ENCODE results near the gene ARMH3. TPM values are rescaled to one million over a fixed set of nuclear protein-coding genes. Genes with fewer than 3 reads are reported as not detected.
A peak's percentile ranks its signal among the peaks of the same experiment; 100 is the strongest.

The ARMH3 gene
- total RNA-seq, 1 experiment from 2014 or later: 17.1 TPM

GRCh38 chr10:101818119-101818871 lies 237.7 kb downstream of the ARMH3 start, which contains the start of gene OGA (continued):
- TF ChIP-seq ZNF281 (CRISPR knock-in tag; IDR thresholded peaks at IDR 0.05): peak; percentile 98; the same call in 1 of the 2 replicates
- no peak for TF ChIP-seq MXD4 (CRISPR knock-in tag; IDR thresholded peaks at IDR 0.05; ENCODE audit: borderline replicate concordance)
- TF ChIP-seq HMGXB4 (CRISPR knock-in tag; IDR thresholded peaks at IDR 0.05): peak; percentile 53; the same call in 1 of the 2 replicates
- TF ChIP-seq NR2C2 (CRISPR knock-in tag; IDR thresholded peaks at IDR 0.05): no peak
- TF ChIP-seq FOXK1 (CRISPR knock-in tag; IDR thresholded peaks at IDR 0.05): peak; percentile 96
- peak; percentile 44; the same call in 1 of the 2 replicates for TF ChIP-seq CREM (CRISPR knock-in tag; IDR thresholded peaks at IDR 0.05)
- peak; percentile 53; the same call in 1 of the 2 replicates for TF ChIP-seq ZBTB21 (CRISPR knock-in tag; IDR thresholded peaks at IDR 0.05; ENCODE audit: borderline replicate concordance)
- peak; percentile 94 for TF ChIP-seq FOXP1 (CRISPR knock-in tag; IDR thresholded peaks at IDR 0.05; ENCODE audit: borderline replicate concordance)
- TF ChIP-seq USF1 (CRISPR knock-in tag; IDR thresholded peaks at IDR 0.05): 0 out of 2 replicates have a peak, but pooled peaks have one; percentile 52
- TF ChIP-seq ZNF532 (CRISPR knock-in tag; IDR thresholded peaks at IDR 0.05; ENCODE audit: borderline replicate concordance): peak; percentile 47; the same call in 1 of the 2 replicates
- TF ChIP-seq ZBTB43 (CRISPR knock-in tag; IDR thresholded peaks at IDR 0.05): peak; percentile 92
- peak; percentile 82 for TF ChIP-seq MYBL2 (CRISPR knock-in tag; IDR thresholded peaks at IDR 0.05)
- peak; percentile 87 for TF ChIP-seq SP1 (CRISPR knock-in tag; conservative IDR thresholded peaks at IDR 0.05)
- peak; percentile 58; the same call in 1 of the 2 replicates for TF ChIP-seq CREB1 (CRISPR knock-in tag; IDR thresholded peaks at IDR 0.05)
- TF ChIP-seq GABPB1 (CRISPR knock-in tag; IDR thresholded peaks at IDR 0.05): 0 out of 2 replicates have a peak, but pooled peaks have one; percentile 25
- 0 out of 2 replicates have a peak, but pooled peaks have one; percentile 33 for TF ChIP-seq TEAD4 (CRISPR knock-in tag; IDR thresholded peaks at IDR 0.05)
- 0 out of 2 replicates have a peak, but pooled peaks have one; percentile 22 for TF ChIP-seq NFYB (CRISPR knock-in tag; conservative IDR thresholded peaks at IDR 0.05; ENCODE audit: low read depth)
- TF ChIP-seq ZNF512 (CRISPR knock-in tag; IDR thresholded peaks at IDR 0.05; ENCODE audit: borderline replicate concordance): no peak
- TF ChIP-seq ETV6 (CRISPR knock-in tag; IDR thresholded peaks at IDR 0.05): peak; percentile 78
- no peak for TF ChIP-seq ZNF263 (CRISPR knock-in tag; IDR thresholded peaks at IDR 0.05; ENCODE audit: low read depth)
- peak; percentile 33; the same call in 1 of the 2 replicates for TF ChIP-seq HMGA2 (CRISPR knock-in tag; IDR thresholded peaks at IDR 0.05)
- 0 out of 2 replicates have a peak, but pooled peaks have one; percentile 47 for TF ChIP-seq ELF4 (CRISPR knock-in tag; IDR thresholded peaks at IDR 0.05; ENCODE audit: low read depth)
- TF ChIP-seq ATF6 (CRISPR knock-in tag; IDR thresholded peaks at IDR 0.05): no peak
